ENCODE data around the gene LHFPL3.
"Not testable (repeated sequence)": the region's sequence is repeated elsewhere in the genome, so short reads cannot be mapped to it uniquely, and the experiment has no call there.

The LHFPL3 gene

DNA sequence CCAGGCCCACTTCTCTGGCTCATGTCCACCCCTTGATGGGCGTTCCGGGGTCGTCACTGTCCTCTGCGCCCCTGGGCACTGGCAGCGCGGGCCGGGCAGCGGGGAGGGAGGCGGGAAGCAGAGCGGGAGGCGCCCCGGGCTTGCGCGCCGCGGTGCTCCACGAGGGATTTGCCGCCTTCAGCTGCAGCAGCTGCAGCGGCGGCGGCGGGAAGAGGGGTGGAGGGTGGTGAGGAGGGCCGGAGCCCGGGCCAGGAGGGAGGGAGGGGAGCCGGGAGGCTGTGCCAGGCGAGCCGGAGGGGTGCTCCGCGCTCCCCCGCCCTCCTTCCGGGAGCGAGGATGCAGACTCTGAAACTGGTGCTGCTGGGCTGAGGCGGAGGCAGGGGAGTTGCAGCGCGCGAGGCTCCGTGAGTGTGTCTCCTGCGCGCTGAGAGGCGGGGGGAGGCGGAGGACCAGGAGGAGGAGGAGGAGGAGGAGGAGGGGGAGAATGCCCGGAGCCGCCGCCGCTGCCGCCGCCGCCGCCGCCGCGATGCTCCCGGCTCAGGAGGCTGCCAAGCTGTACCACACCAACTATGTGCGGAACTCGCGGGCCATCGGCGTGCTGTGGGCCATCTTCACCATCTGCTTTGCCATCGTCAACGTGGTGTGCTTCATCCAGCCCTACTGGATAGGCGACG is at the start of gene LHFPL3:
Gene LHFPL3, plus strand, starts transcription at position 308 of the 674 bp plus-strand sequence.
- no peak for DNase-seq (ENCODE audit: low read depth, low spot score)

DNA sequence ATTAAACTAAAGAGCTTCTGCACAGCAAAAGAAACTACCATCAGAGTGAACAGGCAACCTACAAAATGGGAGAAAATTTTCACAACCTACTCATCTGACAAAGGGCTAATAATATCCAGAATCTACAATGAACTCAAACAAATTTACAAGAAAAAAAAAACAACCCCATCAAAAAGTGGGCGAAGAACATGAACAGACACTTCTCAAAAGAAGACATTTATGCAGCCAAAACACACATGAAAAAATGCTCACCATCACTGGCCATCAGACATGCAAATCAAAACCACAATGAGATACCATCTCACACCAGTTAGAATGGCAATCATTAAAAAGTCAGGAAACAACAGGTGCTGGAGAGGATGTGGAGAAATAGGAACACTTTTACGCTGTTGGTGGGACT is 46.7 kb upstream of the LHFPL3 start:
- DNase-seq (ENCODE audit: low read depth, low spot score): not testable (repeated sequence)

DNA sequence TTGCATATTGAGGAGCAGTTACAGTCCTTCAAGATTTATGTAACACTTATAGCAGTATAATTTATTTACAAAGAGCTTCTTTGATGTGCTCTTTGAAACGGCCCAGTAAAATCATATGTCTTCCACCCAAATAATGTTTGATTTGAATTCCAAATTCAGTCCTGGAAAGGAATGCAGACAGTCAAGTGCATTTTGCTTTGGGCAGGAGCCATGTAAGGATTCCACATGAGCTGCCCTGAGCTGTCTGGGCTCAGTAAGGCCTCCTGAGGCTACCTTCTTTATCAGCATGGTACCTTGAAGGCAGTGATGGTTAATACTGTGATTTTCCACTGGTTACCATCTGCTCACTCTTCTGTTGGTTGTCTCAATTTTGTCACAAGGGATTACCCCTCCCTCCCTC is 41.6 kb upstream of the LHFPL3 start:
- no peak for DNase-seq (ENCODE audit: low read depth, low spot score)

DNA sequence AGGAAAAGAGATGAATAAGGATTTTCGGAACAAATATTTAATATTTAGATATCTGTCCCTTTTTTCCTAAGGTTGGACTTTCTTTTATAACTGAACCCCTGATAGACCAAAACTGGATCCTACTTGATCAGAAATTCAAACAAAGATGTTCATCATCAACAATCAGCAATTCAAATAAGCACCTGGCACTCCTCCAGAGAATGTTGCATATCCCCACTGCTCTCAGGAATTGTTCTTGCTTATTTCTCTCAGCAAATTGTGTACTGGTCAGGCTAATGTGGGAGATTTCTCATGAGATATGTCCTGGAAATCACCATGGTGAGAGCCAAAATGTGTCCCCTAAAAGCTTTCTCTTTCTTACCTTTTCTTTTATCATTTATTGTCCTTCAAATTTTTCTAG is 40.3 kb upstream of the LHFPL3 start:
- DNase-seq (ENCODE audit: low read depth, low spot score): no peak

DNA sequence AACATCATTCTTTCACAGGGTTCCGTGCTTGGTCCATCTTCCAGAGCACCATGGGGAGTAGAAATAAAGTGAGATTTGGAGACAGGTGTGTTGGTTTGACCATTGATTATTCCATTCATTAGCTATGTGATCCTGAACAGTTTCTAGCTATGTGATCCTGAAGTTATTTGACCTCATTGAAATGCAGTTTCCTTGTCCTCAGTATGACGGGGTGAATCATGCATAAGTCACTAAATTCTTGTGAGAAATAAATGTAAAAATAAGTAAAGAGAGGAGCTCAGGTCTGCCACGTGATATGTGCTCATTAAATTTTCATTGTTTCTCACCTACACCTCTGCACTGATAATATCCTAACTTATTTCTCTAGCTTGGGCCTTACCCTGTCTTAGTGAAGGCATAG is 34.1 kb upstream of the LHFPL3 start:
- no peak for DNase-seq (ENCODE audit: low read depth, low spot score)

DNA sequence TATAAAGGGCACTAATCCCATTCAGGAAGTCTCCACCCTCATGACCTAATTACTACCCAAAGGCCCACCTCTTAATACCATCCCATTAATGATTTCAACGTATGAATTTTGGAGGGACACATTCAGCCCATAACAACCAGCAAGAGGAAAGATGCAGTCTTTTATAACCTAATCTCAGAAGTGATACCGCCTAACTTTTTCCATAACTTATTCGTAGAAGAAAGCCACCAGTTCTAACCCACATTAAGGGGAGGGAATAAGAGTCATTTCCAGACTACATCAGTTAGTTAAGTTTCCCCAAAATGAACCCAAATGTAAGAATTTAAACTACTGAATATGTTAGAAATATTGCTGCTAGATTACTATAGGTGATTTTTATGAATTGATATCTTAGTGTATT is 32.1 kb upstream of the LHFPL3 start:
- DNase-seq (ENCODE audit: low read depth, low spot score): no peak

DNA sequence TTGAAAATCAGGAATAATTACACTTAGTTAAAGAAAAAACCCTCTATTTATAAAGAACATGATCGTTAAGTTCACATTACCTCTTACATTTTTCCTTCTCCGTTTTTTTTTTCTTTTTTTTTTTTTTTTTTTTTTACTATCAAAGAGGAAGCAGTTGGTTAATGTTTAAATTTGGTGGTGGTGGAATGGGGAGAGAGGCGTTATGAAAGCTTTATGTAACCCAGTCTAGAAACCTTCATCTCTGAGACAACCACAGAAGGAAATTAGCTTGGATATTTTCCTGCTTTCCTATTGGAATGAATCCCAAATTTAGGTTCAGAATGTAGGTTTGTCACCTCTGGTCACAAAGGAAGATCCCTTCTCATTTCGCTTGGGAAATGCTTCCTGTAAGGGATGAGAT is 31.5 kb upstream of the LHFPL3 start:
- no peak for DNase-seq (ENCODE audit: low read depth, low spot score)

DNA sequence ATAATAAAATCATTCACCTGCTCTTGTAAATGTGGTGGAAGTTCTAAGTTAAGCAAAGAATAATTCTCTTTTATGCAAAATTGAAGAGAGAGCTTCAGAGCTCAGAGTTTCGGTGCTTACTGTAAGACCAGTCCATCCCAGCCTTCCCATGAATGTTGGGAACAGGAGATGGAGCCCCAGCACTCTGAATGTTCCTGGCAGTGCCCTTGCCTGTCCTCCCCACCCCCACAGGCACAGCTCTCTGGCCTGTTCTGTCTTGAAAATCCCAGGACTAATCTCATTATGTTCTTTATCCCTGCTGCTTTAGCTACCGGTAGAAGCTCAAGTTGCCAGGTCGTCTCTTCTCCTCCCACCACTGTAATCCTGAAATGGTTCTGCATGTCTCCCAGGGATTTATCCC is 29.1 kb upstream of the LHFPL3 start:
- no peak for DNase-seq (ENCODE audit: low read depth, low spot score)

DNA sequence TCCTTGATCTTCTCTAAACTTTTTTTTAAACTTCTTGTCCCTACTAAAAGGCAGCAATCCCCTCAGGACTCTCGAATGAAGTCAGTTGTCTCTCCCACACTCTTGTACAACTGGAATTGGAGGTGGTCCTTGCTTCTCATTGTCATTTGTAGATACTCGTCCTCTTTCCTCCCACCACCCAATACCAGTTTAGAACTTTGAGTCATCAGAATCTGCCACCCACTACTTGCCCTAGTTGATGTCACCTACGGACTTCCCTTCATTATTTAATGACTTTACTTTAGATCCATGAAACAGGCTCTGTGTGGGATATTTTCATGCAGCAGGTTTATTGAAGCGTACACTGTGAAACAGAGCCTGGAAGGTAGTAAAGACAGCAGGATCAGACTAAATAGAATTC is 28.6 kb upstream of the LHFPL3 start:
- DNase-seq (ENCODE audit: low read depth, low spot score): no peak

DNA sequence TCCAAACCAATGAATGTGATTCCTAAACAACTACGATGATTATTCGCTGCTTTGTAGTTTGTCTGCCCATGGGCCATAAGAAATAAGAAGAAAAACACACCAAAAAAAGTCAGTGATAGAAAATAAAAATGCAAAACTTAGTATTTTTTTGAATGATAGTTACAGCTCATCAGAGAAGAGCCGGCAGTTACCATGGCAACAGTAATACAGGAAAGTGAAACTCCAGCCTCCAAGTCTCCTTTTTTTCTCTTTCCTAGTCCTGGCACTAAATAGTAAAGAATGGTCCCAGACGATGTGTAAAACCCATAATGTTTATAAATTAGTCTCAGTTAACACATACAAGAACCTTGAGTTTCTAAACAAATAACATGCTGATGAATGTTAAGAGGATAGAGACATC is 21.6 kb upstream of the LHFPL3 start:
- no peak for DNase-seq (ENCODE audit: low read depth, low spot score)

DNA sequence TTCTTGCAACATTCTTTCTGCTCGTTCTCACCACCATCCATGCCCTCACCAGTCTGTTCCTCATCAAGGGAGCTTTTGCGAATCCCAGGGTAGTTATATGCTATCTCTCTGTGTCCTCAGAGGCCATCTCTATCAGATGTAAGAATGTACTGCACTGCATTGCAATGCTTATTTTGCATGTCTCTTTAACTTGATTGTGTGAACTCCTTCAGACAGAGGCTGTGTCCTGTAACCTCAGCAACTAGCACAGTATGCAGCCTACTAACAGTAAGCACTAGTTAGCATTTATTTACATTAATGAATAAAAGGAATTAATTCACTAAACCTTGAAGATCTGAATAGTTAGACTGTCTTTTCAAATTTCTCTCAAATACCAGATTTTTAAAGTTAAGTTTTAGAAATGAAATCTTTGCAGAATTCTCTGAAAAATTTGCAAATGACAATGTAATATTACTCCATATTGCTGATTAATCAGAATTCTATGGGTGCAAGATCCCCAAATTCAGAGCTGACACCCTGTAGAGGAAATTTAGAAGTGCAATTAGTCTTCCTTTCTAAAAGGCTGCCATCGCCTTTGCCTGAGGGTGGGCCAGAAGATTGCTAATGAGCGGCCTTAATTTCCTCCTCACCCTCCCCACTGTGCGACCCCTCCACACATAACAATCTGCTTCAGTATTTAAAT is 10.3 kb upstream of the LHFPL3 start:
- DNase-seq (ENCODE audit: low read depth, low spot score): no peak

DNA sequence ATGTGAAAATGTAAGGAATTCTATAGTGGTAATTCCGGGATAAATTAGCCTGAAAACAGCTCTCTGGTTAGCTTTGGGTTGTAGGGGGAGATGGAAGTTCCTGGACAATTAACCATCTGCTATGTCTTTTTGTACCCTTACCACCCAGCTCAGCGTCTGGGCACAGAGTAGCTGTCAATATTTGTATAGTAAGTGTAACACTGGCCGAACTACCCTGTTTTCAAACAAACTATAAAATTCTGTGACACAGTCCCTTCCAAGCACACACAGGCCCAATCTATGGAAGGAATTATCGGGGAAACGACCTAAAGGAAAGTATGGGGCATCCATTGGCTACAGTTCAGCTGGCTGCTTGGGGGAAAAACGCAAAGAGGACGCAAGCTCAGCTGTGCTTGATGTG is 869 bp upstream of the LHFPL3 start:
- no peak for DNase-seq (ENCODE audit: low read depth, low spot score)

DNA sequence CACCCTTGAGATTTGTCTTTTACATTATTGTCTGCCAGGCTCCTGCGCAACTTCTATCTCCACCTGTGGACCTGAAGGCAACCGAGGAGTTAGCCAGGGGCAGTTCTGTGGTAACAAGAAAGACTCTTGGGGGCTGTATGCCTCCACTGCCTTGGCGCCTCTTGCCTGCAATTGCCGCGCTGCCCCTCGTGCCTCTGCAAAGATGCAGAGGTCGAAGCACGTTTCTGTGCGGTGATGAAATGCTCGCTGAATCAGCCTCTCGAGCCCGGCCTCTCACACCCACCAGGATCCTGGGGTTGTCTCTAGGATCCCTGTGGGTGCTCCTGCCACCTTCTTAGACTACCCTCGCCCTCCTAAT is 486 bp upstream of the LHFPL3 start:
- no peak for DNase-seq (ENCODE audit: low read depth, low spot score)

DNA sequence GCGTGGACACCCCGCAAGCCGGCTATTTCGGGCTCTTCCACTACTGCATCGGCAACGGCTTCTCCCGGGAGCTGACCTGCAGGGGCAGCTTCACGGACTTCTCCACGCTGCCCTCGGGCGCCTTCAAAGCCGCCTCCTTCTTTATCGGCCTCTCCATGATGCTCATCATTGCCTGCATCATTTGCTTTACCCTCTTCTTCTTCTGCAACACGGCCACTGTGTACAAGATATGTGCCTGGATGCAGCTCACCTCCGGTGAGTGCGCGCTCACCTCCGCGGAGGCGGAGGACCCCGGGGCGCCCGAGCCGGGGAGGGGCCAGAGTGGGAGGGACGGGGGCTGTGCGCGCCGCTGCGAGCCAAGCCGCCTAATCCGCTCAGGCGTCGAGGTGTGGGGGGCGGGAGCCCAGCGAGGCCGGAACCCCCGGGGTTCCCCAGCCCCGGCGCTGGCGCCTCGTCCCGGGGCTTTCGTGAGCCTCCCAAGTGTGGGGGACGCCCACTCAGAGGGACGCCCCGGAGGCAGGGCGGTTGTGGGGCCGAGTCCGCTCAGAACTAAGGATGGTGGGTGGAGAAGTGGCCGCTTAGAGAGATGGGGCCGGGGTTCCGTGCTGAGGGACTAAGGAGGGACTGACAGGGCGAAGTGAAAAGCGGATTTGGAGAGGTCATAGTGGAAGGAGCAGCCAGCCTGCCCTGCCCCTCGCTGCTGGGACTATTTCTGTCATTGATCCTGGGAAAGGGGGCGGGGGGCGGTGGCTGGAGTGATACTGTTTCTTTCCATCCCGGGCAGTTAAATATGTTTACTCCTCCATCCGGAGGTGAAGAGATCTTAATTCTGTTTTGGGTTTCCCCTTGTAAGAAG is 795 bp downstream of the LHFPL3 start:
- no peak for DNase-seq (ENCODE audit: low read depth, low spot score)

DNA sequence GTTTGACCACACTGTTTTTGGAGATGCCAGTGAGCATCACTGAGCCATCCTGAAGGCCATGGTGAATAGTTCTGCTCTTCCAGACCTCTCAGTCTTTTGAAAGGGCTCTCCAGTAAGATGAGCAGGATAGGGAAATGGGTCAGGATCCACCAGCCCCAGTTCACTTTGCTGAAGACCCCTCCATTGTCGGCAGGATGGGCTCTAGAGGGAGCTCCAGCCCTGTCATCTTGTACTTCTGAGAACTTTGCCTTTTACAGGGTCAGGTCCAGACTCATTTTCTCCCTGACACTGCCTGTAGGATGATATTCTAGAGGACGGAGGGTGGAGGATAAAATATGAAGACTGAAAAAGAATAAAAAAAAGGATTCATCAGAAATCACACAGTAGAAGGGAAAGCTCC is 13.1 kb downstream of the LHFPL3 start:
- DNase-seq (ENCODE audit: low read depth, low spot score): peak; percentile 40

DNA sequence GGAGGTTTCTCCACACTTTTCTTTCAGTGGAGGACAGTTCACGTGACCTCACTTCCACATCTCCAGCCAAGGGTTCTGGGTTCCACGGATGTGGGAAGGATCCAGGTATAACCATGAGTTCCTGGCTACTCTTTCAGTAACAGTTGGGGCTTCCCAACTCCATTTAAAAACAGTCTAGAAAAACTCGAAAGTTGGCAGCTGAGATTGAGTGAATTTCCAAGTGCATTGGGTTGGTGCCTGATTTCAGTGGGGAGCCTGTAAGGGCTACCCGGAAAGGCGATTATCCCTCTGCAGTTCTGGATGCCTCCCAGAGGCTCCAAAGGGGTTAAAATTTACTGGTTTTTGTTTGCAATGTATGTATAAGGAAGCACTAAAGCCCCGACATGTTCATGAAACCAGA is 24.3 kb downstream of the LHFPL3 start:
- no peak for DNase-seq (ENCODE audit: low read depth, low spot score)

DNA sequence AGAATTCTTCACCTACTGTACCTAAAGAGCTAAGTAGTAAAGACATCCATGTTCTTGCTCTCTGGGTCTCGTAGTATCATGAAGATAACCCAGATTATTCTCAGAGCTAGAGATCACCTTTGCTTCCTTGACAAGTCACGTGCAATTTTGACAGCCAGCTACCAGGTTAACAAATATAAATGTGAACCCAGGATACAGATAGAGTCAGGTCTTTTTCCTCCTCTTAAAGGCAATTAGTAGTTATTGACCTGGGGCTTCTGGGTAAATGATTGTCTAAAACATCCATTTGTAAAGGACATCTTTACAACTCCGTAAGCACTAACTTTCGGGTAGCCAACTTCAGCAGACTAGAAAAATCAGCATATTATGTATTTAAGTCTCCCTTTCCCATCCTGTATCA is 28.8 kb downstream of the LHFPL3 start:
- no peak for DNase-seq (ENCODE audit: low read depth, low spot score)

DNA sequence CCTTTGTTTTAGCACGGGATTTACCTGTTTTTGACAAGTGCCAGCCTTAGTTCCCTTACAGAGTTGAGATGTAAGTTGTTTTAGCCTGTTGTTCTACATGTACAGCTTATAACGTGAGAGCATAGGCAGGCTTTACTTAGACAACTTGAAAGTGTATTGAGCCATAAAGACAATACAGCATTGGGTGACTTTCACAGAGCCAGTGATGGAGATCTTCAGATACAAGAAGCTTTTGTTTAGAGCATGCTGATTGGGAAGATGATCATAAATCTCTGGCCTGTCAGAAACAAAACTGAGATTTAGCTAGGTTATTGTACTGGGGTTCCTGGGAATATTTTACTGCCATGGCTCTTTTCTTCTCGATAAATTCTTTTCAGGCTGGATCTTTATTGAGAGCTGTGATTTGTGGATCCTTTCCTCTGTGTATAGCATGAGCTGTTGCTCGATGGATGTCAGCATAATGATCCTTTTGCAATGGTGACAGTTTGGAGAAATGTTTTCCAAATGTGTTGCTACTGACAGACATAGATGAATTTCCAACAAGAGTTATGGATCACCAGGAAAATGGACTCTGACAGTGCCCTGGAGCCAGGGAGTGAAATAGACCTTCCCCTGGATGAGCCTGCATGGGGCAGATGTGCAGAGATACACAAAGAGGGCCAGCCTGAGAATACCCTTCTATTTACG is 30.2 kb downstream of the LHFPL3 start:
- DNase-seq (ENCODE audit: low read depth, low spot score): no peak

DNA sequence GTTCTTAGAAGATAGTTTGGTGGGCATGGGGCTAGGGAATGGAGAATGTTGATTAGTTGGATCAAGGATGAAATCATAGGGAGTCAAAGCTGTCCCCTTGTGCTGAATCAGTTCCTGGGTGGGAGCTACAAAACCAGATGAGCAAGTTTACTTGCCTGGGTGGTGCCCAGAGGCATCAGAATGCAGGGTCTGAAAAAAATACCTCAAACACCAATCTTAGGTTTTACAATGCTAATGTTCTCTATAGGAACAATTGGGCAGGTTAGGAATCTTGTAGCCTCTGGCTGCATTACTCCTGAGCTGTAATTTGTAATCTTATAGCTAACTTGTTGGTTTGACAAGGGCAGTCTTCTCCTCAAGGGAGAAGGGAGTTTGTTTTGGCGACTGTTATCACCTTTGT is 34.4 kb downstream of the LHFPL3 start:
- no peak for DNase-seq (ENCODE audit: low read depth, low spot score)

DNA sequence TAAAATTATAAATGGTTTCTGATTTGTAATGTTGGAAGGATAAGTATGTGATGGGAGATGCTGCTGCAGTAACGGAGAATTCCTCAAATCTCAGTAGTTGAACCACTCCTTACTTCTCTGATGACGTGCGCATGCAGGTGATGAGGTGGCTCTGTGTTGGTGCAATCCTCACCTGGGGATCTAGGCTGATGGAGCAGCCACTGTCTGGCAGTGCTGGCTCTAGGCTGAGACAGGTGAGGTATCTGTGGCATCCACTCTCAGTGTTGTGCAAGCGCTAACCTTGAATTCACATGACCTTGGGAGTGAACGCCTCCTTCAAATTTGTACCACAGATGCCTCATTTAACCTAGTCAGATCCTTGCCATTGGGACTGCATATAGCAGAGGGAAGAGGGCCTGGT is 35.0 kb downstream of the LHFPL3 start:
- no peak for DNase-seq (ENCODE audit: low read depth, low spot score)

DNA sequence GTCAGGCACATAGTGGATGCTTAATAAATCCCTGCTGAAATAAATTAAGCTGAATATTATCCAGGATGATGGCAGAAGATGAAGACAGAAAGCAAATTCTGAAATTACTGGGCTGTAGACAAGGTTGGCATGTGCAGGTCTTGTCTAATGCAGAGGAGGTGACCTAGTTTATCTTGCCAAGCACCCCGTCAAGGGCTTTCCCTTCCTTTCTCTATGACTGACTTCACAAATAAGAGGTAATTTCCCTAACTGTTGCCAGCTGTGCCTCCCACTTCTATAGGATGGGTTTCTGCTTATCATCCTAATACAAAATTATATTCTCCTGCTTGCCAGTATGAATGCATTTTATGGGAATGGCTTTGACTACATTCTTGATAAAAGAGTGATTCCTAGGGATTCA is 38.0 kb downstream of the LHFPL3 start:
- no peak for DNase-seq (ENCODE audit: low read depth, low spot score)

DNA sequence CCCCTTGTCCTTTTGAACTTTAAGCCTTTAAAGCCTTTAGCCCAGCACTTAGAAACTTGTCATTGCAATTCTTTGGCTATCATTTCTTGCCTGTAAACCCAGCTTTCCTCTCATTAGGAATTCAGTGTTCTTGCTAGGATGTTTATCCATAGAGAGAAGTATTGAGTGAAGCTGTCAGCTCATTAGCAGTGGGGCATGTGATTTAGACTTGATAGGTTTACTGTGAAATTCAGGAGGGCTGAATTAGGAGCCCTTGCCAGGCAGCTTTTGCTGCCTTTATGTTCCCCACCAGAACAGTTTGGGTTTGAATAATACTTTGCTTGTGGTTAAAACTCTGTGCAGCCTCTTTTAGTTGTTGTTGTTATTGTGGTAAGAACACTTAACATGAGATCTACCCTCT is 39.5 kb downstream of the LHFPL3 start:
- DNase-seq (ENCODE audit: low read depth, low spot score): no peak
